Heart left ventricle (tissue), 13 donors: ENCODE measurements around the gene KMT2B.

Source experiments
- POLR2A ChIP-seq, 2 donors: fragments of 450-650 bp; IDR thresholded peaks; one replicate each; pipeline ENCODE4 v1.6.1; 2017; ENCODE audit warnings: antibody characterized with exemption in 2 of 2, mild to moderate bottlenecking in 2 of 2, moderate library complexity in 2 of 2
- TF ChIP-seq, protein P1 (sequence below), 12 donors: fragments of 200-600 bp; sonication (generic) in 4 of 12; IDR thresholded peaks; one replicate each; pipeline versions ENCODE4 v1.5.0 to v1.8.0; 2018 to 2022; ENCODE audit warnings: antibody characterized with exemption in 12 of 12, mild to moderate bottlenecking in 5 of 12
- donor health status: ischemic (EF 13 %, LVEDD 7.1; RV severe dilation, severe dysfunction).
- donor health status: DM: no; HTN: yes; CAD: no.
- donor health status: DM: no; HTN: no; CAD: no.
- donor health status: ischemic (EF 25% LVEDD 6.9; RV normal size, moderate dysfunction).
- donor health status: ischemic (EF 25% LVEDD 5.7; RV mildly dilated, moderate dysfunction).
- donor health status: ischemic (EF 35%, LVEDD 5.7; RV mildly dilated, moderate dysfunction).
- donor health status: nonischemic (EF 11% LVEDD 7.7; RV severe dilation, severe dysfunction).
- donor health status: DM: yes; HTN: yes; CAD: no.
- donor health status: PGD.
- donor health status: ischemic (EF 29% LVEDD 5.4; RV normal size, mild dysfunction).
- donor health status: nonischemic (EF 23%, LVEDD 6.1; RV moderate dilation, normal function).

DNA sequence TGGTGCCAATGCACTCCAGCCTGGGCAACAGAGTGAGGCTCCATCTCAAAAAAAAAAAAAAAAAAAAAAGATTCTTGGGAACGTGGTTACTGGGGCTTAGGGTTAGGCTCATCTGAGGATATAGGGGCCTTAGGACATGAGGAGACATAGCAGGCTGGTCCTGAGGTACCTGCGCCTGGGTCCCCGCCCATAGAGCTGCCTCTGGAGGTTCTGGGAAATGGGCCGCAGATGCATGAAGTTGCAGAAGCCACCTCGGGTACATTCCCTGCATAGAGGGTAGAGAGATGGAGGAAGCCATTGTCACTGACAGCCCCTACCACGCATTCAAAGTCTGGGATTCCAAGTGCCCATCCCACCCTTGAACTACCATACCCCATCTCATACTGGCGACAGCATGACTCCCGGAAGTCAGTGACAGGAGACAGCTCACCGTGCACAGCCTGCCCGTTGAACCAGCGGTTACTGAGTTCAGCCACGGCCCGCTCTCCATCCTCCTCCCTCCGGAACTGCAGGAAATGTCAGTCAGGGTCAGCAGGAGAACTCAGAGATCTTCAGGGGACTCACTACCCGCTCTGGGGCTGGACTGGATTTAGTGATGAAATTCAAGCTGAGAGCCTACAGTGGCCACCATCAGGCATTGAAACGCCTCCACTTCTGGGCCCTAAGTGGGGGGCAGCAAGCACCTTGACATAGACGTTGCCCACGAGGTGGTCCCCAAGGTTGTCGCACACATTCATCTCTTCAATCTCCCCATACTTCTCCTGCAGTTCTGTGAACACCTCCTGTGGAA is 26.0 kb downstream of the KMT2B start:
- TF ChIP-seq, protein P1, sequence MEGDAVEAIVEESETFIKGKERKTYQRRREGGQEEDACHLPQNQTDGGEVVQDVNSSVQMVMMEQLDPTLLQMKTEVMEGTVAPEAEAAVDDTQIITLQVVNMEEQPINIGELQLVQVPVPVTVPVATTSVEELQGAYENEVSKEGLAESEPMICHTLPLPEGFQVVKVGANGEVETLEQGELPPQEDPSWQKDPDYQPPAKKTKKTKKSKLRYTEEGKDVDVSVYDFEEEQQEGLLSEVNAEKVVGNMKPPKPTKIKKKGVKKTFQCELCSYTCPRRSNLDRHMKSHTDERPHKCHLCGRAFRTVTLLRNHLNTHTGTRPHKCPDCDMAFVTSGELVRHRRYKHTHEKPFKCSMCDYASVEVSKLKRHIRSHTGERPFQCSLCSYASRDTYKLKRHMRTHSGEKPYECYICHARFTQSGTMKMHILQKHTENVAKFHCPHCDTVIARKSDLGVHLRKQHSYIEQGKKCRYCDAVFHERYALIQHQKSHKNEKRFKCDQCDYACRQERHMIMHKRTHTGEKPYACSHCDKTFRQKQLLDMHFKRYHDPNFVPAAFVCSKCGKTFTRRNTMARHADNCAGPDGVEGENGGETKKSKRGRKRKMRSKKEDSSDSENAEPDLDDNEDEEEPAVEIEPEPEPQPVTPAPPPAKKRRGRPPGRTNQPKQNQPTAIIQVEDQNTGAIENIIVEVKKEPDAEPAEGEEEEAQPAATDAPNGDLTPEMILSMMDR (IDR thresholded peaks at IDR 0.05) = no peak
- no peak for TF ChIP-seq POLR2A (IDR thresholded peaks at IDR 0.05)
